GM19351 (cell line): ENCODE data around the gene VWC2L.

Experiments
- ATAC-seq: cut with Tn5 transposase; IDR thresholded peaks from one replicate; pipeline ENCODE4 v1.9.1; 2021; ENCODE audit warnings: mild to moderate bottlenecking, moderate library complexity; ENCODE audit not compliant: unreplicated experiment

The VWC2L gene

GRCh38 chr2:214465363-214466146, 54.7 kb downstream of the VWC2L start:
- ATAC-seq = no peak

GRCh38 chr2:214469728-214470127, 58.9 kb downstream of the VWC2L start:
- no peak for ATAC-seq

GRCh38 chr2:214471382-214471781, 60.5 kb downstream of the VWC2L start:
- ATAC-seq = no peak

DNA sequence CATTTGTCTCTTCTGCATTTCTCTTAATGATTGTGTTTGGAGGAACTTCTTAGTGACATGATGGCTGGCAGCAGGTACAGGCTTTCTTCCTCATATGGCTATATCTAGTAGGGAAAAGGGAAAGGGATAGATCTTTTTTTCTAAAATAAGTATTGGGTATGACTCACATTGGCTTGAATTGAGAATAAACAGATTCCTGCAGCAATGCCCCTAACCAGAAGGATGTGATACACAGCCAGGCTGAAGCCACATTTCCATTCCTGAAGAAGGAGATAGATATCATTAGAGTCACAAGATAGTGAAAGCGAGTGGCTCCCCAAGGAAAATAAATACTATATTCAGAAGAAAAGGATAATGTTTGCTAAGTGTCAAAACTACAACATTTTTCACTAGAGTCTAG, 61.1 kb downstream of the VWC2L start:
- ATAC-seq = no peak

DNA sequence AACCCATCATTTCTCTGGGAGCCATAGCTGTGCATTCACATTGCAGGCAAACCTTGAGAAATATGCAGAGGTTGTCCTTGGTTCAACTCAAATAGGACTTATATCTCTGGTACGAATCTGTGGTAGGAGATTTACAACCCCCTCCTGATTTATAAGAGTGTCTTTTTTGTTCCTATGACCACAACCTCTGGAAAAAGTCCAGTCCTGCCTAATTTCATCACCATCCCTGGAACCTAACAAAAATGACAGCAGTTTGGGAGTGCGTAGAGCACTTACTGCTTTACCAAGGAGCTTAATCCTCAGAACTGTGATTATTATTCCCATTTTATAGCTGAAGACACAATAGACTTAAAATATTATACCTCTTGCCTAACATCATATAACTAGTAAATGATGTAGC, 66.5 kb downstream of the VWC2L start:
- no peak for ATAC-seq

DNA sequence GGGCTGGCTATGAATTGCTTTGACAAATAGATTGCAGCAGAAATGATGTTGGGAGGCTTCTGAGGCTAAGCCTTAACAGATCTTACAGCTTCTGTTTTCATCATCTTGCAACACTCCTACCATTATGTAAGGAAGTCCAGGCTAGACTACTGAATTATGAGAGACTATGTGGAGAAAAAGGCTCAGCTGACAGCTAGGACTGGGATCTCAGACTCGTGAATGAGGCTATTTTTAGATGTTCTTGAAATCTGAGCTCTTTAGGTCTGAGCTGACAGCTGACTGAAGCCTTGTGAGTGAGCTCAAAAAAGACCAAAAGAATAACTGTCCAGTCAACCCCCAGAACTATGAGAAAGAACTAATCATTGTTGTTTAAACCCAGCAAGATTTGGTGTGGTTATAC, 70.3 kb downstream of the VWC2L start:
- ATAC-seq = no peak

GRCh38 chr2:214482728-214483127, 71.9 kb downstream of the VWC2L start:
- no peak for ATAC-seq

DNA sequence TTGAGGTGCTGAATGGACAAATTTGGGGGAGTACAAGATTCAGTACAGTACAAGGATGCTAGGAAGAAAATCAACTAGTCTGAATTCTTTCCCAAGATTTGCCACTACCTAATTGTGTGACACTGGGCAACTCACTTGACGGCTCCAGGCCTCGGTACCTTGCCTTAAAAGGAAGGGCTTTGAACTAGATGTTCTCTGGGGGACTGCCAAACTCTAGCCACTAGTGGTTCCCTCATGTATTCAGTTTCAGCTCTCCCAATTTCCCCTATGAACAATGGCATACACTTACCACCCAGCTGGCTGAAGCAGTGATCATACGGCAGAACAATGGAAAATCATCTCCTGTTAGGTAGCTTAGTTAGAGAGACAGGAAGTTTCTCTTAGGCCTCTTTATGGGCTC, 73.4 kb downstream of the VWC2L start:
- no peak for ATAC-seq

DNA sequence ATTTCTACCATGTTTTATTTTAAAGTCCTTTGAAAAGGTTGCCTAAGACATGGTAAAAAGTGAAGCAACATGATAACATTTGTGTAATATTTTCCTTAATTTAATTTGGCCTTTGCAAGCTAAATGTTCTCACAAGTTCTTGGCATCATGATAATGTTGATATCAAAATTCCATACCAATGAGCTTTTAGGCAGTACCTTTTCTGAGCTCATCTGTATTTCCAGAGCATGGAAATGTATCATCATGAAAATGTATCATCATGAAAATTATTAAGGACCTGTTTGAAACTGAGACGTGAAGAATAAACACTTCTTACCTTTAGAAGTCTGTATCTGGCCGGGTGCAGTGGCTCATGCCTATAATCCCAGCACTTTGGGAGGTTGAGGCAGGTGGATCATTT, 73.8 kb downstream of the VWC2L start:
- no peak for ATAC-seq

DNA sequence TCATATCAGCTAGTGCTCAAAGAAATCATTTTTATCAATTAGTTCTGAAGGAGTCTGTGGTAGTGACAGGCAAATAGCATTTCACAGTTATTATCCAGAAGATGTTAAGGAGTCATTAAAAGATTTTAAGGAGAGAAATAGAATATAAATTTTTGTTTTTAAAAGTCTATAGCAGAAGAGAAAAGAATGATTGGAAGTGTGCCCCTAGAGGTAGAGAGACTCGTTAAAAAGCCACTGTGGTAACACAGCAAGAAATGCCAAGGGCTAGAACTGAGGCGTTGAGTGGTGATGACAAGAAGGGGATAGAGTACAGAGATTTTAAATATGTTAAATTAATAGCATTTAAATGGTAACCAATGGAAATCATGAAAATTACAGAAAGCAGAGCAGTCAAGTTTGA, 78.3 kb downstream of the VWC2L start:
- no peak for ATAC-seq

- no peak for ATAC-seq
Observed at GRCh38 chr2:214489702-214490101, 78.8 kb downstream of the VWC2L start.

GRCh38 chr2:214492152-214492551, 81.3 kb downstream of the VWC2L start:
- peak; percentile 44 for ATAC-seq

DNA sequence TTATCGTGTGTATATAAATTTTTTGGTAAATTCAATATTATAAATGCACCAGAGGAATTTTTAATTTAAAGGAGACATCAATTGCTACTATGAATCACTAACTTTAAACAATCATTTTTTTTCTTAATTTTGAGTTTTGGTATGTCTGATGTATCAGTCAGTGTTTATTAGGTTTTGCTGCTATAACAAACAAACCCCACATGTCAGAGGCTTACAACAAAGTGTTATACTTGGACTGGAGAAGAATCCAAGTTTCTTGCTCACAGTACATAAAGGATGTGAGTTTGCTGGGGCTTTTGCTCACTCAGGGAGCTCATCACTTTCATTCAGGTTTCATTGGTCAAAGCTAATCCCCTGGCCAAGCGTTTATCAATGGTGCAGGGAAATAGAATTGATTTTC, 81.8 kb downstream of the VWC2L start:
- no peak for ATAC-seq

GRCh38 chr2:214497489-214497888, 86.6 kb downstream of the VWC2L start:
- no peak for ATAC-seq

- peak; percentile 64 for ATAC-seq
Observed at GRCh38 chr2:214503568-214503967, 92.7 kb downstream of the VWC2L start.

- ATAC-seq = no peak
Observed at GRCh38 chr2:214504599-214505376, 93.9 kb downstream of the VWC2L start.

GRCh38 chr2:214507032-214507431, 96.2 kb downstream of the VWC2L start:
- no peak for ATAC-seq

GRCh38 chr2:214514704-214515103, 103.8 kb downstream of the VWC2L start:
- no peak for ATAC-seq

DNA sequence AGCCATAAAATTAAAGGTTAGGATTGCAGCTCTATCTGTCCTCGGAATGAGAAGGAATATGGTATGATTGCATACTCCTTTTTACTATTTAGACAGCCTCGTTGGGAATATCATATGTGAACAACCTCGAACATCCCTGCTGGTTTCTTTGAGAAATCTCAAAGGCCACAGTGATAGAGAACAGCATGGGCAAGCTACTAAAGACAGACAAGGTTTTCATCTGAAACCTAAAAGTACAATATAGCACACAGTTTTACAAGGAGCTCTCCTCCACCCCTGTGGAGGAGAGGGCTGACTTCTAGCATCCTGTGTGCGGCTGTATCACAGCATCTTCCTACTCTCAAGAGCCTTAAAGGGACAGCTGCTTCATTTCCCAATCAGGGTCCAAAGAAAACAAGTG, 104.3 kb downstream of the VWC2L start:
- ATAC-seq = no peak

- ATAC-seq = no peak
Observed at GRCh38 chr2:214519258-214519818, 108.5 kb downstream of the VWC2L start.

GRCh38 chr2:214529021-214529420, 118.2 kb downstream of the VWC2L start:
- no peak for ATAC-seq

- no peak for ATAC-seq
Observed at GRCh38 chr2:214529514-214529913, 118.7 kb downstream of the VWC2L start.
